HL-60 (cell line): ENCODE data around the gene DSTYK.

Experiments
- DNase-seq, 2 experiments: peaks; one replicate each; pipeline ENCODE4 v3.0.0-alpha.2; 2010 to 2020; ENCODE audit warnings: low read depth in 1 of 2, low spot score in 1 of 2
- H3K27ac ChIP-seq: fragments of 250-450 bp; sonication (Bioruptor Pico); replicated peaks from 2 replicates; pipeline ENCODE4 v1.5.1; 2020; ENCODE audit warnings: mild to moderate bottlenecking, moderate library complexity
- H3K27me3 ChIP-seq: fragments of 250-450 bp; sonication (Bioruptor Pico); 2 replicates; pipeline ENCODE4 v1.5.1; 2021; ENCODE audit warnings: mild to moderate bottlenecking, moderate library complexity; ENCODE audit not compliant: insufficient read depth, poor library complexity, severe bottlenecking
- H3K4me3 ChIP-seq: replicated peaks from 2 replicates; pipeline ENCODE4 v1.5.1; 2011; ENCODE audit warnings: mild to moderate bottlenecking, control low read depth, low read length; ENCODE audit not compliant: insufficient read depth
- CTCF ChIP-seq: IDR thresholded peaks from one replicate; pipeline ENCODE4 v1.5.1; 2011; ENCODE audit warnings: low read length, control low read depth, inconsistent platforms; ENCODE audit not compliant: insufficient read depth
- GABPA ChIP-seq: IDR thresholded peaks from 2 replicates; pipeline ENCODE4 v1.6.1; 2012; ENCODE audit warnings: low read depth
- POLR2AphosphoS5 ChIP-seq: IDR thresholded peaks from 2 replicates; pipeline ENCODE4 v1.6.1; 2012; ENCODE audit warnings: low read depth
- SPI1 ChIP-seq: IDR thresholded peaks from 2 replicates; pipeline ENCODE4 v1.6.1; 2012; ENCODE audit warnings: low read depth, mild to moderate bottlenecking, borderline replicate concordance
- TF ChIP-seq, protein P1 (sequence below): IDR thresholded peaks from 2 replicates; pipeline ENCODE4 v1.6.1; 2012; ENCODE audit warnings: low read depth; ENCODE audit not compliant: insufficient replicate concordance

The DSTYK gene

DNA sequence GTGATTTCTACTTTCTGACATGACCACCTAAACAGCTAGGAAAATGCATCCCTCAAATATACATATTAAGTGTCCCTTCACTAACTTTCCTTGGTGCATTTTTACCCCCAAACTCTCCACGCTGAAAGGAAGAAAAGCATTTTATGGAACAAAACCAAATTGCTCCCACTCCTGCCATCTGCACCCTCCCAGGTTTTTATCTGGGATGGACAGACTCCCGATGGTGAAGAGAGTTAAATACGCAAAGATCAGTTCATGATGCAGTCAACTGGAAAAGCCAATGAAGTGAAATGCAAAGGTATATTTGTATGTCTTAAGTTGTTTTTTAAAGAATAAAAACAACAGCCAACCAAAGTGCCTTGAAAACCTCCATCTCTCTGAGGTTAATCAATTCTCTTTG, 2.7 kb downstream of the DSTYK start:
- no peak for DNase-seq
- no peaks in the 10 kb centered on the region for H3K27me3 ChIP-seq
- no peak overlapping the region for H3K4me3 ChIP-seq
- TF ChIP-seq SPI1 (no peak), CTCF (no peak), POLR2AphosphoS5 (no peak)
- H3K27ac ChIP-seq, result no peak overlapping the region

DNA sequence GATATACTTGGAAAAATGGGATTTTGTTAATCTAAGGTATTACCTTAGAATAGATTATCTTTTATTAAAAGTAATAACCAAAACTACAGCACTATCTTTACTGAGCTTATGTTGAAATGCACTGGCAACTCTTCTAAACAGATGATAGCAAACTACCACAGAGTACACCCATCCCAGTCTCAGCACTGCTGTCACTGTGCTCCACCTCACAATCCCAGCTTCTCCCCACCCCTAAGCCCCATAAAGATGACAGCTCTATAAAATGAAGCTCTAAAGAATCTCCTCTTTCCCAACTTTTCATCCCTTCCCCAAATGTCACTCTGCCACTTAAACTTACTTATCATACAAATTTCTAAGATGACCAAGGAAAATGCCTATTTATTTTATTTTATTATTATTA, 6.4 kb downstream of the DSTYK start:
- H3K27ac ChIP-seq, result no peak overlapping the region
- H3K4me3 ChIP-seq, result no peak overlapping the region
- no peak for DNase-seq
- no peaks in the 10 kb centered on the region for H3K27me3 ChIP-seq
- TF ChIP-seq GABPA (no peak), POLR2AphosphoS5 (no peak), CTCF (no peak), SPI1 (no peak)
- TF ChIP-seq, protein P1, sequence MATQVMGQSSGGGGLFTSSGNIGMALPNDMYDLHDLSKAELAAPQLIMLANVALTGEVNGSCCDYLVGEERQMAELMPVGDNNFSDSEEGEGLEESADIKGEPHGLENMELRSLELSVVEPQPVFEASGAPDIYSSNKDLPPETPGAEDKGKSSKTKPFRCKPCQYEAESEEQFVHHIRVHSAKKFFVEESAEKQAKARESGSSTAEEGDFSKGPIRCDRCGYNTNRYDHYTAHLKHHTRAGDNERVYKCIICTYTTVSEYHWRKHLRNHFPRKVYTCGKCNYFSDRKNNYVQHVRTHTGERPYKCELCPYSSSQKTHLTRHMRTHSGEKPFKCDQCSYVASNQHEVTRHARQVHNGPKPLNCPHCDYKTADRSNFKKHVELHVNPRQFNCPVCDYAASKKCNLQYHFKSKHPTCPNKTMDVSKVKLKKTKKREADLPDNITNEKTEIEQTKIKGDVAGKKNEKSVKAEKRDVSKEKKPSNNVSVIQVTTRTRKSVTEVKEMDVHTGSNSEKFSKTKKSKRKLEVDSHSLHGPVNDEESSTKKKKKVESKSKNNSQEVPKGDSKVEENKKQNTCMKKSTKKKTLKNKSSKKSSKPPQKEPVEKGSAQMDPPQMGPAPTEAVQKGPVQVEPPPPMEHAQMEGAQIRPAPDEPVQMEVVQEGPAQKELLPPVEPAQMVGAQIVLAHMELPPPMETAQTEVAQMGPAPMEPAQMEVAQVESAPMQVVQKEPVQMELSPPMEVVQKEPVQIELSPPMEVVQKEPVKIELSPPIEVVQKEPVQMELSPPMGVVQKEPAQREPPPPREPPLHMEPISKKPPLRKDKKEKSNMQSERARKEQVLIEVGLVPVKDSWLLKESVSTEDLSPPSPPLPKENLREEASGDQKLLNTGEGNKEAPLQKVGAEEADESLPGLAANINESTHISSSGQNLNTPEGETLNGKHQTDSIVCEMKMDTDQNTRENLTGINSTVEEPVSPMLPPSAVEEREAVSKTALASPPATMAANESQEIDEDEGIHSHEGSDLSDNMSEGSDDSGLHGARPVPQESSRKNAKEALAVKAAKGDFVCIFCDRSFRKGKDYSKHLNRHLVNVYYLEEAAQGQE, result no peak

DNA sequence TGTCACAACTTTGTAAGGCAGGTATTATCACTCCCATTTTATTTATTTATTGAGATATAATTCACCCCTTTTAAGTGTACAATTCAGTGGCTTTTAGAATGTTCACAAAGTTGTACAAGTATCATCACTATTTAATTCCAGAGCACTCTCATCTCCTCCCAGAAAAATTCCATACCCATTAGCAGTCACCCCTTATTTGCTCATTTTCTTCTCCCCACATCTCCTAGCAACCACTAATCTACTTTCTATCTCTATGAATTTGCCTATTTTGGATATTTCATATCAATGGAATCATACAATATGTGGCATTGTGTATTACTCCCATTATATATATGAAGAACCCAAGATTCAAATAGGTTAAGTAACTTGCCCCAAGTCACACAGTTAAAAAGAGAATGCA, 7.0 kb downstream of the DSTYK start:
- H3K27me3 ChIP-seq, result no peaks in the 10 kb centered on the region
- no peak for TF ChIP-seq SPI1
- TF ChIP-seq GABPA, result no peak
- TF ChIP-seq, protein P1, result no peak
- no peak overlapping the region for H3K27ac ChIP-seq
- H3K4me3 ChIP-seq, result no peak overlapping the region
- no peak for DNase-seq

DNA sequence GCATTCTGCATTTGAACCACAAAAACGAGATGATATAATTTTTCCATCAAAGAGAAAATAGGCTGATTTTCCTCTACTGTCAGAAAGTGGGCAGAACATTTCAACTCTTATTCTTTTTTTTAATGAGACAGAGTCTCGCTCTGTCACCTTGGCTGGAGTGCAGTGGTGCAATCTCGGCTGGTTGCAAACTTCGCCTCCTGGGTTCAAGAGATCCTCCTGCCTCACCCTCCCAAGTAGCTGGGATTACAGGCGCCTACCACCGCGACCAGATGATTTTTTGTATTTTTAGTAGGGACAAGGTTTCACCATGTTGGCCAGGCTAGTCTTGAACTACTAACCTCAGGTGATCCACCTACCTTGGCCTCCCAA, 11.6 kb downstream of the DSTYK start:
- TF ChIP-seq CTCF, result no peak
- TF ChIP-seq, protein P1, result no peak
- TF ChIP-seq SPI1, result no peak
- TF ChIP-seq POLR2AphosphoS5, result no peak
- TF ChIP-seq GABPA, result no peak
- no peak for DNase-seq
- no peak overlapping the region for H3K27ac ChIP-seq
- no peak overlapping the region for H3K4me3 ChIP-seq
- H3K27me3 ChIP-seq, result no peaks in the 10 kb centered on the region
